Hepatocyte (in vitro differentiated cells): ENCODE measurements around the gene HSPA12A. TPM values are rescaled to one million over a fixed set of nuclear protein-coding genes. Genes with fewer than 3 reads are reported as not detected.

Source experiments
- DNase-seq: peaks from one replicate; pipeline ENCODE4 v3.0.0-alpha.2; 2016; ENCODE audit warnings: low spot score
- H2AFZ ChIP-seq: fragments of 200-600 bp; sonication (generic); 2 replicates; pipeline ENCODE4 v1.6.0; 2016; ENCODE audit warnings: antibody characterized with exemption, mild to moderate bottlenecking
- H3K27ac ChIP-seq: fragments of 200-600 bp; sonication (generic); 2 replicates; pipeline ENCODE4 v1.5.1; 2016; ENCODE audit warnings: mild to moderate bottlenecking
- H3K27me3 ChIP-seq: fragments of 200-600 bp; sonication (generic); 2 replicates; pipeline ENCODE4 v1.6.1; 2016
- H3K36me3 ChIP-seq: fragments of 200-600 bp; sonication (generic); replicated peaks from 2 replicates; pipeline ENCODE4 v1.5.1; 2016; ENCODE audit warnings: low read depth; ENCODE audit not compliant: insufficient read depth
- H3K4me1 ChIP-seq: fragments of 200-600 bp; sonication (generic); 2 replicates; pipeline ENCODE4 v1.5.1; 2016; ENCODE audit warnings: mild to moderate bottlenecking, moderate library complexity; ENCODE audit not compliant: insufficient read depth
- H3K4me2 ChIP-seq: fragments of 200-600 bp; sonication (generic); 2 replicates; pipeline ENCODE4 v1.6.0; 2016
- H3K4me3 ChIP-seq: fragments of 200-600 bp; sonication (generic); 2 replicates; pipeline ENCODE4 v1.5.1; 2016; ENCODE audit warnings: mild to moderate bottlenecking
- H3K79me2 ChIP-seq: fragments of 200-600 bp; sonication (generic); 2 replicates; pipeline ENCODE4 v1.6.0; 2017; ENCODE audit warnings: mild to moderate bottlenecking
- H3K9me2 ChIP-seq: fragments of 200-600 bp; sonication (generic); replicated peaks from 2 replicates; pipeline ENCODE4 v1.6.0; 2017; ENCODE audit warnings: mild to moderate bottlenecking; ENCODE audit not compliant: insufficient read depth
- H3K9me3 ChIP-seq: fragments of 200-600 bp; sonication (generic); 2 replicates; pipeline ENCODE4 v1.5.1; 2016; ENCODE audit warnings: low read depth, mild to moderate bottlenecking
- H4K20me1 ChIP-seq: fragments of 200-600 bp; sonication (generic); 2 replicates; pipeline ENCODE4 v1.6.0; 2016; ENCODE audit warnings: mild to moderate bottlenecking; ENCODE audit not compliant: insufficient read depth, poor library complexity, severe bottlenecking
- CTCF ChIP-seq: fragments of 200-600 bp; sonication (generic); IDR thresholded peaks from 2 replicates; pipeline ENCODE4 v1.5.1; 2016; ENCODE audit warnings: antibody characterized with exemption, mild to moderate bottlenecking; ENCODE audit not compliant: poor library complexity
- EZH2 ChIP-seq: fragments of 200-600 bp; sonication (generic); IDR thresholded peaks from 2 replicates; pipeline ENCODE4 v1.6.1; 2016; ENCODE audit warnings: antibody characterized with exemption, mild to moderate bottlenecking, borderline replicate concordance
- EZH2phosphoT487 ChIP-seq: fragments of 200-600 bp; sonication (generic); IDR thresholded peaks from one replicate; pipeline ENCODE4 v1.6.1; 2018; ENCODE audit warnings: antibody characterized with exemption, mild to moderate bottlenecking, low read depth, moderate library complexity; ENCODE audit not compliant: unreplicated experiment, severe bottlenecking
- WGBS: methylation state at CpG from one replicate; pipeline ENCODE4 v1.1.6; 2016; ENCODE audit warnings: low lambda C conversion rate; ENCODE audit errors: missing lambda C conversion rate; 5-methylcytosine and 5-hydroxymethylcytosine counted together
- polyA plus RNA-seq: library from polyadenylated mRNA; unstranded; fragments of >200 nt; fragmentation: Nextera tagmentation; extraction: Ambion mirVana; gene quantifications from 2 replicates; pipeline ENCODE4 v1.2.1, GENCODE V29; 2016
- total RNA-seq: library from RNA; depleted of rRNA; stranded (reverse); fragments of >200 nt; gene quantifications from 2 replicates; pipeline ENCODE4 v1.2.3, GENCODE V29; 2014

The HSPA12A gene
- total and polyA plus RNA-seq, 2 experiments from 2014 or later: 8.7 to 9.9 TPM

- DNase-seq: no peak
- Histone ChIP-seq H3K27ac (no peak overlapping the region), H3K36me3 (no peaks in the 10 kb centered on the region), H3K4me2 (no peak overlapping the region), H3K27me3 (peaks cover 5% of the 10 kb centered on the region), H3K9me3 (no peaks in the 10 kb centered on the region), H3K4me1 (peaks cover 3% of the 10 kb centered on the region), H2AFZ (no peak overlapping the region), H4K20me1 (no peaks in the 10 kb centered on the region), H3K9me2 (no peaks in the 10 kb centered on the region), H3K79me2 (no peaks in the 10 kb centered on the region), H3K4me3 (no peak overlapping the region)
- 67% methylated on average over 5 of the region's 5 CpGs for WGBS
- no peak for TF ChIP-seq EZH2phosphoT487
Observed at GRCh38 chr10:116699471-116700150, 42.8 kb downstream of the HSPA12A start.

GRCh38 chr10:116699049-116699448 is 43.3 kb downstream of the HSPA12A start:
- no peaks in the 10 kb centered on the region for H3K79me2 ChIP-seq
- peaks cover 5% of the 10 kb centered on the region for H3K27me3 ChIP-seq
- no peak for DNase-seq
- H4K20me1 ChIP-seq: no peaks in the 10 kb centered on the region
- TF ChIP-seq CTCF (no peak), EZH2 (no peak), EZH2phosphoT487 (no peak)
- no peak overlapping the region for H3K27ac ChIP-seq
- H3K9me3 ChIP-seq: no peaks in the 10 kb centered on the region
- H3K4me3 ChIP-seq: no peak overlapping the region
- no peaks in the 10 kb centered on the region for H3K36me3 ChIP-seq
- H3K4me2 ChIP-seq: no peak overlapping the region
- peaks cover 8% of the 10 kb centered on the region for H3K4me1 ChIP-seq
- H2AFZ ChIP-seq: no peak overlapping the region
- no peaks in the 10 kb centered on the region for H3K9me2 ChIP-seq
- WGBS: 92% methylated on average over 9 of the region's 9 CpGs

- no peaks in the 10 kb centered on the region for H3K36me3 ChIP-seq
- H3K27ac ChIP-seq: no peak overlapping the region
- H3K79me2 ChIP-seq: no peaks in the 10 kb centered on the region
- no peaks in the 10 kb centered on the region for H3K9me3 ChIP-seq
- no peaks in the 10 kb centered on the region for H3K9me2 ChIP-seq
- no peak overlapping the region for H3K4me3 ChIP-seq
- no peak for DNase-seq
- 95% methylated on average over 9 of the region's 9 CpGs for WGBS
- no peak overlapping the region for H2AFZ ChIP-seq
- no peak for TF ChIP-seq CTCF
- no peak for TF ChIP-seq EZH2
- TF ChIP-seq EZH2phosphoT487: no peak
- H3K4me2 ChIP-seq: no peak overlapping the region
- H3K27me3 ChIP-seq: peaks cover 5% of the 10 kb centered on the region
- no peaks in the 10 kb centered on the region for H4K20me1 ChIP-seq
- peaks cover 8% of the 10 kb centered on the region for H3K4me1 ChIP-seq
Observed at GRCh38 chr10:116698364-116698763, 44.0 kb downstream of the HSPA12A start.

- peaks cover 8% of the 10 kb centered on the region for H3K4me1 ChIP-seq
- TF ChIP-seq CTCF (no peak), EZH2 (no peak), EZH2phosphoT487 (no peak)
- no peak overlapping the region for H3K4me3 ChIP-seq
- no peaks in the 10 kb centered on the region for H3K36me3 ChIP-seq
- no peaks in the 10 kb centered on the region for H3K9me2 ChIP-seq
- no peaks in the 10 kb centered on the region for H3K79me2 ChIP-seq
- peaks cover 5% of the 10 kb centered on the region for H3K27me3 ChIP-seq
- H2AFZ ChIP-seq: no peak overlapping the region
- H3K9me3 ChIP-seq: no peaks in the 10 kb centered on the region
- 89% methylated on average over 7 of the region's 7 CpGs for WGBS
- no peak overlapping the region for H3K27ac ChIP-seq
- no peak overlapping the region for H3K4me2 ChIP-seq
- H4K20me1 ChIP-seq: no peaks in the 10 kb centered on the region
- no peak for DNase-seq
Observed at GRCh38 chr10:116697816-116698215, 44.5 kb downstream of the HSPA12A start.
